Aorta (tissue), 5 donors: ENCODE measurements around the gene SMS. TPM values are rescaled to one million over a fixed set of nuclear protein-coding genes. Genes with fewer than 3 reads are reported as not detected.

Source experiments
- ATAC-seq: fragments of 200-7000 bp; cut with Tn5 transposase; one replicate; pipeline ENCODE4 v1.9.1; 2022; ENCODE audit warnings: moderate library complexity; ENCODE audit not compliant: low FRiP score
- DNase-seq, 2 donors: peaks; one replicate each; pipeline ENCODE4 v3.0.0-alpha.2; 2020
- H3K27ac ChIP-seq, 2 donors: one replicate each; pipeline ENCODE4 v1.5.1; 2013; ENCODE audit warnings: low read length in 2 of 2, mild to moderate bottlenecking in 2 of 2, moderate library complexity in 2 of 2, control low read depth in 1 of 2, inconsistent platforms in 1 of 2, low read depth in 1 of 2
- H3K27me3 ChIP-seq, 2 donors: one replicate each; pipeline ENCODE4 v1.6.1; 2013; ENCODE audit warnings: control low read depth in 1 of 2, low read length in 1 of 2, mild to moderate bottlenecking in 1 of 2, moderate library complexity in 1 of 2; ENCODE audit not compliant: insufficient read depth in 2 of 2, control insufficient read depth in 1 of 2
- H3K36me3 ChIP-seq, 2 donors: one replicate each; pipeline ENCODE4 v1.6.1; 2013; ENCODE audit warnings: control low read depth in 1 of 2, low read length in 1 of 2, mild to moderate bottlenecking in 1 of 2; ENCODE audit not compliant: insufficient read depth in 2 of 2, control insufficient read depth in 1 of 2
- H3K4me1 ChIP-seq, 2 donors: one replicate each; pipeline ENCODE4 v1.6.1; 2013; ENCODE audit warnings: low read length in 2 of 2, control low read depth in 1 of 2, mild to moderate bottlenecking in 1 of 2, moderate library complexity in 1 of 2; ENCODE audit not compliant: insufficient read depth in 2 of 2, control insufficient read depth in 1 of 2
- H3K4me3 ChIP-seq, 2 donors: one replicate each; pipeline ENCODE4 v1.5.1; 2013; ENCODE audit warnings: low read length in 2 of 2, control low read depth in 1 of 2, mild to moderate bottlenecking in 1 of 2
- H3K9me3 ChIP-seq: one replicate; pipeline ENCODE4 v1.6.1; 2013; ENCODE audit warnings: mild to moderate bottlenecking, low read length; ENCODE audit not compliant: control insufficient read depth
- WGBS, 2 donors: extraction: QIAGEN DNeasy Blood & Tissue Kit; methylation state at CpG; one replicate each; pipeline ENCODE4 v1.1.7; 2013; 5-methylcytosine and 5-hydroxymethylcytosine counted together
- intact Hi-C, 2 donors: fragments of 100-400 bp; cut with DNase I; formaldehyde crosslinking; loops; one replicate each; pipeline versions ENCODE4 v1.14.2 to v1.15.0; 2022
- polyA plus RNA-seq, 2 donors: library from polyadenylated mRNA; stranded (reverse); fragments of 200-250 nt; gene quantifications; one replicate each; pipeline ENCODE4 v1.2.3, GENCODE V29; 2013
- total RNA-seq, 2 donors: library from RNA; stranded (reverse); fragmentation: NEBNext Ultra II Directional; extraction: Animal tissue kit (Norgen Biotek cat#: 25700); gene quantifications; one replicate each; pipeline ENCODE4 v1.2.1, GENCODE V29; 2021
- donor health status: healthy with polysubstance abuse.
- donor health status: Bipolar disorder and iron deficiency.
- donor health status: DM: no; HTN: no; CAD: no.
- donor health status: DM: no; HTN: no; CAD: no.
- donor health status: DM: yes; HTN: yes; CAD: no.

SMS gene
- total and polyA plus RNA-seq, 4 donors: 45.3 to 89.5 (median 53.6) TPM

- WGBS, 2 donors: 75 to 89% methylated on average over 7 of the region's 7 CpGs
- H3K27ac ChIP-seq: no peak overlapping the region
- intact Hi-C loops: no loop called here
- no peaks in the 10 kb centered on the region for H3K9me3 ChIP-seq
- ATAC-seq (no peak), DNase-seq (no peak)
- H3K27me3 ChIP-seq: no peaks in the 10 kb centered on the region
- H3K36me3 ChIP-seq: no peaks in the 10 kb centered on the region
- H3K4me1 ChIP-seq: no peaks in the 10 kb centered on the region
- H3K4me3 ChIP-seq: no peak overlapping the region
Measured at GRCh38 chrX:22025751-22026150, 85.2 kb downstream of the SMS start.

- intact Hi-C loops: no loop called here
- H3K36me3 ChIP-seq: no peaks in the 10 kb centered on the region
- H3K4me3 ChIP-seq: no peak overlapping the region
- WGBS, 2 donors: 86 to 88% methylated on average over 4 of the region's 4 CpGs
- no peaks in the 10 kb centered on the region for H3K27me3 ChIP-seq
- no peak overlapping the region for H3K27ac ChIP-seq
- DNase-seq (no peak), ATAC-seq (no peak)
- no peaks in the 10 kb centered on the region for H3K4me1 ChIP-seq
- no peaks in the 10 kb centered on the region for H3K9me3 ChIP-seq
Measured at GRCh38 chrX:22026731-22027130, 86.2 kb downstream of the SMS start.

GRCh38 chrX:22032084-22032483 is 91.6 kb downstream of the SMS start, which contains the start of gene PHEX:
TSS of gene PHEX (plus strand) at chrX:22032325. CDS start at chrX:22033006, 681 bp downstream.
- ATAC-seq (no peak), DNase-seq (no peak)
- H3K4me1 ChIP-seq: no peaks in the 10 kb centered on the region
- WGBS, 2 donors: 67 to 76% methylated on average over 1 of the region's 1 CpG
- intact Hi-C loops: no loop called here
- no peak within 1 kb of the TSS for H3K4me3 ChIP-seq
- H3K36me3 ChIP-seq: no peaks in the 10 kb centered on the region
- H3K27ac ChIP-seq: no peak within 1 kb of the TSS
- no peaks in the 10 kb centered on the region for H3K9me3 ChIP-seq
- H3K27me3 ChIP-seq: no peaks in the 10 kb centered on the region

GRCh38 chrX:22032506-22032905 is 92.0 kb downstream of the SMS start:
- Histone ChIP-seq H3K27me3 (no peaks in the 10 kb centered on the region), H3K27ac (no peak overlapping the region), H3K4me3 (no peak overlapping the region), H3K9me3 (no peaks in the 10 kb centered on the region), H3K4me1 (no peaks in the 10 kb centered on the region), H3K36me3 (no peaks in the 10 kb centered on the region)
- DNase-seq (no peak), ATAC-seq (no peak)
- intact Hi-C loops: no loop called here
- 48 to 59% methylated on average over 6 of the region's 6 CpGs for WGBS, 2 donors

- Histone ChIP-seq H3K4me1 (no peaks in the 10 kb centered on the region), H3K27ac (no peak overlapping the region), H3K27me3 (no peaks in the 10 kb centered on the region), H3K9me3 (no peaks in the 10 kb centered on the region), H3K4me3 (no peak overlapping the region), H3K36me3 (no peaks in the 10 kb centered on the region)
- intact Hi-C loops: no loop called here
- DNase-seq: no peak
- WGBS, 2 donors: 56 to 67% methylated on average over 5 of the region's 5 CpGs
- ATAC-seq: no peak
Measured at GRCh38 chrX:22033818-22034217, 93.3 kb downstream of the SMS start.

- H3K27me3 ChIP-seq: no peaks in the 10 kb centered on the region
- no peaks in the 10 kb centered on the region for H3K4me1 ChIP-seq
- intact Hi-C loops: no loop called here
- no peak overlapping the region for H3K27ac ChIP-seq
- WGBS, 2 donors: 31 to 48% methylated on average over 1 of the region's 1 CpG
- no peaks in the 10 kb centered on the region for H3K9me3 ChIP-seq
- ATAC-seq (no peak), DNase-seq (no peak)
- H3K4me3 ChIP-seq: no peak overlapping the region
- no peaks in the 10 kb centered on the region for H3K36me3 ChIP-seq
Measured at GRCh38 chrX:22035236-22035635, 94.7 kb downstream of the SMS start.

- Histone ChIP-seq H3K4me3 (no peak overlapping the region), H3K9me3 (no peaks in the 10 kb centered on the region), H3K36me3 (no peaks in the 10 kb centered on the region), H3K27ac (no peak overlapping the region), H3K27me3 (no peaks in the 10 kb centered on the region), H3K4me1 (no peaks in the 10 kb centered on the region)
- intact Hi-C loops: no loop called here
- WGBS, 2 donors: 79 to 98% methylated on average over 2 of the region's 2 CpGs
- ATAC-seq (no peak), DNase-seq (no peak)
Measured at GRCh38 chrX:22037225-22037624, 96.7 kb downstream of the SMS start.

- Histone ChIP-seq H3K36me3 (no peaks in the 10 kb centered on the region), H3K4me3 (no peak overlapping the region), H3K9me3 (no peaks in the 10 kb centered on the region), H3K4me1 (no peaks in the 10 kb centered on the region), H3K27ac (no peak overlapping the region), H3K27me3 (no peaks in the 10 kb centered on the region)
- no peak for DNase-seq
- ATAC-seq: no peak
- WGBS, 2 donors: 57 to 71% methylated on average over 13 of the region's 13 CpGs
- intact Hi-C loops: no loop called here
Measured at GRCh38 chrX:22037911-22038537, 97.5 kb downstream of the SMS start.

- Histone ChIP-seq H3K4me3 (no peak overlapping the region), H3K27ac (no peak overlapping the region), H3K9me3 (no peaks in the 10 kb centered on the region), H3K4me1 (no peaks in the 10 kb centered on the region), H3K27me3 (no peaks in the 10 kb centered on the region), H3K36me3 (no peaks in the 10 kb centered on the region)
- DNase-seq (no peak), ATAC-seq (no peak)
- WGBS, 2 donors: 79 to 88% methylated on average over 6 of the region's 6 CpGs
- intact Hi-C loops: no loop called here
Measured at GRCh38 chrX:22039541-22039940, 99.0 kb downstream of the SMS start.
